ENCODE results near the gene FARS2. TPM values are rescaled to one million over a fixed set of nuclear protein-coding genes. Genes with fewer than 3 reads are reported as not detected.

FARS2 gene
- total and polyA plus RNA-seq, 4 experiments from 2014 or later = 15.6 to 48.4 (median 24.3) TPM

- H3K27me3 Mint-ChIP-seq = no peaks in the 10 kb centered on the region
- no peak overlapping the region for H3K27ac ChIP-seq (ENCODE audit: low read depth, low read length)
- DNase-seq = no peak
Measured at GRCh38 chr6:5276581-5276980, 15.3 kb downstream of the FARS2 start.

GRCh38 chr6:5277589-5277988 is 16.3 kb downstream of the FARS2 start:
- no peak overlapping the region for H3K4me3 Mint-ChIP-seq
- H3K27me3 ChIP-seq (ENCODE audit: insufficient read depth, low read length) = no peaks in the 10 kb centered on the region
- no peaks in the 10 kb centered on the region for H3K36me3 ChIP-seq (ENCODE audit: insufficient read depth, low read length)
- H3K27me3 Mint-ChIP-seq = no peaks in the 10 kb centered on the region
- H3K4me1 Mint-ChIP-seq = peaks cover 46 to 58% (median 51%) of the 10 kb centered on the region in 4 donors
- H3K27ac ChIP-seq (ENCODE audit: low read depth, low read length) = no peak overlapping the region
- no peak overlapping the region for H3K4me3 ChIP-seq (ENCODE audit: low read length in 2 of 2)
- H3K4me1 ChIP-seq (ENCODE audit: insufficient read depth, low read length) = peaks cover 42% of the 10 kb centered on the region
- CTCF ChIA-PET (ENCODE audit: partially characterized antibody) = no interaction called here
- intact Hi-C loops (cut with micrococcal nuclease) = no loop called here
- POLR2A ChIA-PET (ENCODE audit: partially characterized antibody) = no interaction called here
- no peak for DNase-seq
- peaks cover 0 to 1% (median 0%) of the 10 kb centered on the region in 8 donors for H3K9me3 Mint-ChIP-seq
- H3K27ac Mint-ChIP-seq = no peak overlapping the region
- H3K9me3 ChIP-seq (ENCODE audit: control insufficient read depth in 1 of 2, low read length in 2 of 2) = no peaks in the 10 kb centered on the region
- peaks cover 9 to 12% of the 10 kb centered on the region in 2 donors for H3K36me3 Mint-ChIP-seq

More at GRCh38 chr6:5276581-5276980, 15.3 kb downstream of the FARS2 start:
- ChIA-PET POLR2A (ENCODE audit: partially characterized antibody) (no interaction called here), CTCF (ENCODE audit: partially characterized antibody) (interaction anchor here (1.1 kb wide), 1 partner anchor 10 kb away, joined by 3 read pairs; no protein-coding TSS in a partner anchor)
- H3K4me1 Mint-ChIP-seq = peaks cover 41 to 52% (median 47%) of the 10 kb centered on the region in 4 donors
- no peak overlapping the region for H3K27ac Mint-ChIP-seq
- intact Hi-C loops (cut with micrococcal nuclease) = no loop called here
- Histone ChIP-seq H3K9me3 (ENCODE audit: control insufficient read depth in 1 of 2, low read length in 2 of 2) (no peaks in the 10 kb centered on the region), H3K36me3 (ENCODE audit: insufficient read depth, low read length) (no peaks in the 10 kb centered on the region), H3K27me3 (ENCODE audit: insufficient read depth, low read length) (no peaks in the 10 kb centered on the region), H3K4me1 (ENCODE audit: insufficient read depth, low read length) (peaks cover 42% of the 10 kb centered on the region), H3K4me3 (ENCODE audit: low read length in 2 of 2) (no peak overlapping the region)
- peaks cover 10 to 18% of the 10 kb centered on the region in 2 donors for H3K36me3 Mint-ChIP-seq
- H3K4me3 Mint-ChIP-seq = no peak overlapping the region
- peaks cover 0 to 1% (median 0%) of the 10 kb centered on the region in 8 donors for H3K9me3 Mint-ChIP-seq

GRCh38 chr6:5278047-5278446 is 16.7 kb downstream of the FARS2 start:
- H3K27me3 ChIP-seq (ENCODE audit: insufficient read depth, low read length) = no peaks in the 10 kb centered on the region
- Mint-ChIP-seq H3K27ac (no peak overlapping the region), H3K36me3 (peaks cover 4 to 9% of the 10 kb centered on the region in 2 donors), H3K27me3 (no peaks in the 10 kb centered on the region), H3K9me3 (peaks cover 0 to 1% (median 0%) of the 10 kb centered on the region in 8 donors), H3K4me3 (no peak overlapping the region), H3K4me1 (peaks cover 43 to 54% (median 47%) of the 10 kb centered on the region in 4 donors)
- ChIA-PET POLR2A (ENCODE audit: partially characterized antibody) (no interaction called here), CTCF (ENCODE audit: partially characterized antibody) (no interaction called here)
- no peak overlapping the region for H3K27ac ChIP-seq (ENCODE audit: low read depth, low read length)
- no peak for DNase-seq
- peaks cover 38% of the 10 kb centered on the region for H3K4me1 ChIP-seq (ENCODE audit: insufficient read depth, low read length)
- intact Hi-C loops (cut with micrococcal nuclease) = no loop called here
- no peak overlapping the region for H3K4me3 ChIP-seq (ENCODE audit: low read length in 2 of 2)
- no peaks in the 10 kb centered on the region for H3K36me3 ChIP-seq (ENCODE audit: insufficient read depth, low read length)
- no peaks in the 10 kb centered on the region for H3K9me3 ChIP-seq (ENCODE audit: control insufficient read depth in 1 of 2, low read length in 2 of 2)

- POLR2A ChIA-PET (ENCODE audit: partially characterized antibody) = no interaction called here
- intact Hi-C loops (cut with micrococcal nuclease) = no loop called here
Measured at GRCh38 chr6:5278565-5279120, 17.3 kb downstream of the FARS2 start.

GRCh38 chr6:5279891-5280338 is 18.6 kb downstream of the FARS2 start:
- Histone ChIP-seq H3K27ac (ENCODE audit: low read depth, low read length) (no peak overlapping the region), H3K4me3 (ENCODE audit: low read length in 2 of 2) (no peak overlapping the region), H3K27me3 (ENCODE audit: insufficient read depth, low read length) (no peaks in the 10 kb centered on the region), H3K9me3 (ENCODE audit: control insufficient read depth in 1 of 2, low read length in 2 of 2) (no peaks in the 10 kb centered on the region), H3K36me3 (ENCODE audit: insufficient read depth, low read length) (no peaks in the 10 kb centered on the region), H3K4me1 (ENCODE audit: insufficient read depth, low read length) (peaks cover 20% of the 10 kb centered on the region)
- intact Hi-C loops (cut with micrococcal nuclease) = no loop called here
- DNase-seq = peak in 3 of 5 donors; percentile 8 to 10 (median 9)
- peaks cover 4 to 10% of the 10 kb centered on the region in 2 donors for H3K36me3 Mint-ChIP-seq
- H3K9me3 Mint-ChIP-seq = peaks cover 0 to 1% (median 0%) of the 10 kb centered on the region in 8 donors
- H3K27me3 Mint-ChIP-seq = no peaks in the 10 kb centered on the region
- peaks cover 30 to 46% (median 41%) of the 10 kb centered on the region in 4 donors for H3K4me1 Mint-ChIP-seq
- peak overlapping the region in 5 of 7 donors; percentile 1 to 72 (median 67) for H3K27ac Mint-ChIP-seq
- CTCF ChIA-PET (ENCODE audit: partially characterized antibody) = interaction anchor here (1.0 to 1.9 kb wide), 2 partner anchors 8 to 23 kb away, joined by 3 to 6 read pairs; no protein-coding TSS in a partner anchor
- H3K4me3 Mint-ChIP-seq = peak overlapping the region in 4 of 8 donors; percentile 1 to 16 (median 6)
- POLR2A ChIA-PET (ENCODE audit: partially characterized antibody) = no interaction called here

More at GRCh38 chr6:5278565-5279120, 17.3 kb downstream of the FARS2 start:
- Histone ChIP-seq H3K4me3 (ENCODE audit: low read length in 2 of 2) (no peak overlapping the region), H3K9me3 (ENCODE audit: control insufficient read depth in 1 of 2, low read length in 2 of 2) (no peaks in the 10 kb centered on the region), H3K27ac (ENCODE audit: low read depth, low read length) (no peak overlapping the region), H3K36me3 (ENCODE audit: insufficient read depth, low read length) (no peaks in the 10 kb centered on the region), H3K4me1 (ENCODE audit: insufficient read depth, low read length) (peaks cover 32% of the 10 kb centered on the region), H3K27me3 (ENCODE audit: insufficient read depth, low read length) (no peaks in the 10 kb centered on the region)
- H3K9me3 Mint-ChIP-seq = peaks cover 0 to 1% (median 0%) of the 10 kb centered on the region in 8 donors
- CTCF ChIA-PET (ENCODE audit: partially characterized antibody) = no interaction called here
- peak overlapping the region in 4 of 8 donors; percentile 17 to 49 (median 38) for H3K4me3 Mint-ChIP-seq
- H3K4me1 Mint-ChIP-seq = peaks cover 37 to 48% (median 43%) of the 10 kb centered on the region in 4 donors
- no peaks in the 10 kb centered on the region for H3K27me3 Mint-ChIP-seq
- peaks cover 4 to 9% of the 10 kb centered on the region in 2 donors for H3K36me3 Mint-ChIP-seq
- H3K27ac Mint-ChIP-seq = peak overlapping the region in 2 of 7 donors; percentile 8 to 61
- DNase-seq = no peak

GRCh38 chr6:5280920-5281319 is 19.6 kb downstream of the FARS2 start:
- Mint-ChIP-seq H3K4me3 (no peak overlapping the region), H3K27ac (no peak overlapping the region), H3K27me3 (no peaks in the 10 kb centered on the region), H3K36me3 (peaks cover 4 to 12% of the 10 kb centered on the region in 2 donors), H3K4me1 (peaks cover 29 to 52% (median 43%) of the 10 kb centered on the region in 4 donors), H3K9me3 (peaks cover 0 to 1% (median 0%) of the 10 kb centered on the region in 8 donors)
- Histone ChIP-seq H3K9me3 (ENCODE audit: control insufficient read depth in 1 of 2, low read length in 2 of 2) (no peaks in the 10 kb centered on the region), H3K36me3 (ENCODE audit: insufficient read depth, low read length) (no peaks in the 10 kb centered on the region), H3K27ac (ENCODE audit: low read depth, low read length) (no peak overlapping the region), H3K4me3 (ENCODE audit: low read length in 2 of 2) (no peak overlapping the region), H3K4me1 (ENCODE audit: insufficient read depth, low read length) (peaks cover 26% of the 10 kb centered on the region), H3K27me3 (ENCODE audit: insufficient read depth, low read length) (no peaks in the 10 kb centered on the region)
- intact Hi-C loops (cut with micrococcal nuclease) = no loop called here
- no peak for DNase-seq
- ChIA-PET POLR2A (ENCODE audit: partially characterized antibody) (no interaction called here), CTCF (ENCODE audit: partially characterized antibody) (interaction anchor here (0.8 to 1.9 kb wide), 2 partner anchors 12 to 22 kb away, joined by 3 to 6 read pairs; no protein-coding TSS in a partner anchor)

DNA sequence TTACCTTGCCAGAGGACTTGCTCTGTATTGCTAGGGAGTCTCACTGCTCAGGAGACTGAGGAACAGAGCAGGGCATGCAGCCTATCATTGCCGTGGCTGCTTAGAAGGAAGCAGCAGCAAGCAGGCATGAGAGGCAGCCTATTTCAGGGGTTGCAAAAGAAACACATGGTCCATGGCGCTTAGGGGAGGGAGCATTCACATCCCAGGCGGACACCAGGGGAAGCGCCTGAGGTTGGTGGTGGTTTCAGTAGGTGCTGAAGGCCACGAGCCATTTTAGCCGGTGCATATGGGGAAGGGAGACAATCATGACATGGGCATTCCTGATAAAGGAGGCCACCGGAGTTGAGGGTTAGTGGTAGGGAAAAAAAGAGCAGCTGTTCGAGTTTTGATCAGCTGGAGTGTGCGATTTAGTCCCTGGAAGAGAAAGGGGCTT is 20.9 kb downstream of the FARS2 start:
- peaks cover 26% of the 10 kb centered on the region for H3K4me1 ChIP-seq (ENCODE audit: insufficient read depth, low read length)
- ChIA-PET CTCF (ENCODE audit: partially characterized antibody) (no interaction called here), POLR2A (ENCODE audit: partially characterized antibody) (no interaction called here)
- no peaks in the 10 kb centered on the region for H3K36me3 ChIP-seq (ENCODE audit: insufficient read depth, low read length)
- H3K4me3 ChIP-seq (ENCODE audit: low read length in 2 of 2) = no peak overlapping the region
- H3K9me3 ChIP-seq (ENCODE audit: control insufficient read depth in 1 of 2, low read length in 2 of 2) = no peaks in the 10 kb centered on the region
- H3K4me3 Mint-ChIP-seq = no peak overlapping the region
- H3K9me3 Mint-ChIP-seq = peaks cover 0 to 1% (median 0%) of the 10 kb centered on the region in 8 donors
- H3K4me1 Mint-ChIP-seq = peaks cover 30 to 54% (median 45%) of the 10 kb centered on the region in 4 donors
- no peak overlapping the region for H3K27ac ChIP-seq (ENCODE audit: low read depth, low read length)
- intact Hi-C loops (cut with micrococcal nuclease) = no loop called here
- no peaks in the 10 kb centered on the region for H3K27me3 Mint-ChIP-seq
- DNase-seq = no peak
- H3K27ac Mint-ChIP-seq = no peak overlapping the region
- peaks cover 4 to 12% of the 10 kb centered on the region in 2 donors for H3K36me3 Mint-ChIP-seq
- no peaks in the 10 kb centered on the region for H3K27me3 ChIP-seq (ENCODE audit: insufficient read depth, low read length)
